ENCODE results near the gene GPATCH2L.

GPATCH2L gene

DNA sequence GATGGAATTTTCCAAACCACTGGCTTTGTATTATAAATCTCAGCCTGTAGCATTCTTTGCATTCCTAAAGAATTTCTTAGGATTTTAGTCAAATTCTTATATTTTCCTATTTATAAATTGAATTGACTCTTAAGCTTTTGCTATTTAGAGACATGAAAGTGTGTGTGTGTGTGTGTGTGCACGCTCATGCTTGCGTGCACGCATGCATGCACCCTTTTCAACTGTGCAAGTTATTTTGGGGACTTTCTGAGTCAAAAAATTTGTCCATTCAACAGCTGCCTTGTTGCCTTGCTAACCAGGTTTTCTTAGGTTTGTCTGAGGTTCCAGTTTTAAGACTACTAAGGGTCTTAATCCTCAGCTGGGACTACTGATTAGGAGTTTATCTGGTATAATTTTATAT is 42.6 kb downstream of the GPATCH2L start:
- DNase-seq (ENCODE audit: low spot score) = no peak
- in situ Hi-C loops (cut with MboI; ENCODE audit: low pct_unique_long_range_greater_than_20kb, low sequenced_read_pairs, unreplicated experiment) = no loop called here
- TF ChIP-seq, protein P1, sequence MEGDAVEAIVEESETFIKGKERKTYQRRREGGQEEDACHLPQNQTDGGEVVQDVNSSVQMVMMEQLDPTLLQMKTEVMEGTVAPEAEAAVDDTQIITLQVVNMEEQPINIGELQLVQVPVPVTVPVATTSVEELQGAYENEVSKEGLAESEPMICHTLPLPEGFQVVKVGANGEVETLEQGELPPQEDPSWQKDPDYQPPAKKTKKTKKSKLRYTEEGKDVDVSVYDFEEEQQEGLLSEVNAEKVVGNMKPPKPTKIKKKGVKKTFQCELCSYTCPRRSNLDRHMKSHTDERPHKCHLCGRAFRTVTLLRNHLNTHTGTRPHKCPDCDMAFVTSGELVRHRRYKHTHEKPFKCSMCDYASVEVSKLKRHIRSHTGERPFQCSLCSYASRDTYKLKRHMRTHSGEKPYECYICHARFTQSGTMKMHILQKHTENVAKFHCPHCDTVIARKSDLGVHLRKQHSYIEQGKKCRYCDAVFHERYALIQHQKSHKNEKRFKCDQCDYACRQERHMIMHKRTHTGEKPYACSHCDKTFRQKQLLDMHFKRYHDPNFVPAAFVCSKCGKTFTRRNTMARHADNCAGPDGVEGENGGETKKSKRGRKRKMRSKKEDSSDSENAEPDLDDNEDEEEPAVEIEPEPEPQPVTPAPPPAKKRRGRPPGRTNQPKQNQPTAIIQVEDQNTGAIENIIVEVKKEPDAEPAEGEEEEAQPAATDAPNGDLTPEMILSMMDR (IDR thresholded peaks at IDR 0.05; ENCODE audit: extremely low read depth, insufficient read depth, missing control alignments) = no peak

GRCh38 chr14:76195003-76195402 is 43.3 kb downstream of the GPATCH2L start:
- no peak for DNase-seq (ENCODE audit: low spot score)
- in situ Hi-C loops (cut with MboI; ENCODE audit: low pct_unique_long_range_greater_than_20kb, low sequenced_read_pairs, unreplicated experiment) = no loop called here
- TF ChIP-seq, protein P1 (IDR thresholded peaks at IDR 0.05; ENCODE audit: extremely low read depth, insufficient read depth, missing control alignments) = no peak

DNA sequence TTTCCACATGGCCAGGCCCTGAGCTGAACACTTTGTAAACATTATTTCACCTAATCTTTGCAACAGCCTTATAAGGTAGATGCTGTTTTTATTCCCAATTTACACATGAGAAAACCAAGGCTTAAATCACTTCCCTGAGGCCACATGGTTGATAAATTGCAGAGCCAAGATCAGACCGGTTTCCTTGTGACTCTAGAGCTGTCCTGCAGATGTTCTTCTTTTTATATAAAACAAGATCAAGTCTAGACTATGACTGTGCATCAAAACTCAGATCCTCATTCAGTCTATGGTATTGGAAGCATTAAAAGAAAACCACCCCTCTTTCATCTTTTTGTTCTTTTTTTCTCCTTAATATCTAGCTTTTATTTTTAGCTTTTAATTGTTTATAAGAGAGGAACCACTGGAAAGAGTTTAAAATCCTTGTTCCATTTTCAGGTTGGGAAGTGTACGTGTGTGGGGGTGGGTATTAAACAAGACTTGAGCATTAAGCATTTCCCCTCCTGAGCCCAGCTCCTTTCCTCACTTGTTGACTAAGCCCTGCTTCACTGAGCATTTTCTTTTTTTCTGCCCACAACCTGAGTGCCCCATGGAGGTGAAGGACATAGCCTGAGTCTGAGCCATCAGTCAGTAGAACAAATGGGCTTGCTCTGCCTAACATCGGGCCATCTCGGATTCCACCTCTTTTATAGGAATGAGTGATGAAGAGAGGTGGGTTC is 45.4 kb downstream of the GPATCH2L start:
- no peak for DNase-seq (ENCODE audit: low spot score)
- in situ Hi-C loops (cut with MboI; ENCODE audit: low pct_unique_long_range_greater_than_20kb, low sequenced_read_pairs, unreplicated experiment) = no loop called here
- TF ChIP-seq, protein P1 (IDR thresholded peaks at IDR 0.05; ENCODE audit: extremely low read depth, insufficient read depth, missing control alignments) = no peak

DNA sequence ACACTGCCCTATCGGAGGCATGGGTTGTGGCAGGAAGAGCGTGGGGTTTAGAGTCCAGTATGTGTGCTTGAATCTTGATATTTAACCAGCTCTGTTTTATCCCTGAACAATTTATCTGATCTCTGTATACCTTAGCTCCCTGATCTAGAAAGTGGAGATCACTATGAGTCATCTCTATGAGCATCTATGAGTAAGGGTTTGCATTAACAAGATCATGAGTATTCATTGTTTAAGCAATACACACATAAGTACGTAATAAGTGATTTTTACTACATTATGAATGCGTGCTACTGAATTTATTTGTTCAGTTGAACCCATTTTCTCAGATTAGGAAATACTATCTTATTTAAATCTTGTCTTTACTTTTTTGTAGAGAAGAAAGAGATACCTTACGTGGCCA is 49.4 kb downstream of the GPATCH2L start:
- DNase-seq (ENCODE audit: low spot score) = no peak
- TF ChIP-seq, protein P1 (IDR thresholded peaks at IDR 0.05; ENCODE audit: extremely low read depth, insufficient read depth, missing control alignments) = no peak
- in situ Hi-C loops (cut with MboI; ENCODE audit: low pct_unique_long_range_greater_than_20kb, low sequenced_read_pairs, unreplicated experiment) = no loop called here

DNA sequence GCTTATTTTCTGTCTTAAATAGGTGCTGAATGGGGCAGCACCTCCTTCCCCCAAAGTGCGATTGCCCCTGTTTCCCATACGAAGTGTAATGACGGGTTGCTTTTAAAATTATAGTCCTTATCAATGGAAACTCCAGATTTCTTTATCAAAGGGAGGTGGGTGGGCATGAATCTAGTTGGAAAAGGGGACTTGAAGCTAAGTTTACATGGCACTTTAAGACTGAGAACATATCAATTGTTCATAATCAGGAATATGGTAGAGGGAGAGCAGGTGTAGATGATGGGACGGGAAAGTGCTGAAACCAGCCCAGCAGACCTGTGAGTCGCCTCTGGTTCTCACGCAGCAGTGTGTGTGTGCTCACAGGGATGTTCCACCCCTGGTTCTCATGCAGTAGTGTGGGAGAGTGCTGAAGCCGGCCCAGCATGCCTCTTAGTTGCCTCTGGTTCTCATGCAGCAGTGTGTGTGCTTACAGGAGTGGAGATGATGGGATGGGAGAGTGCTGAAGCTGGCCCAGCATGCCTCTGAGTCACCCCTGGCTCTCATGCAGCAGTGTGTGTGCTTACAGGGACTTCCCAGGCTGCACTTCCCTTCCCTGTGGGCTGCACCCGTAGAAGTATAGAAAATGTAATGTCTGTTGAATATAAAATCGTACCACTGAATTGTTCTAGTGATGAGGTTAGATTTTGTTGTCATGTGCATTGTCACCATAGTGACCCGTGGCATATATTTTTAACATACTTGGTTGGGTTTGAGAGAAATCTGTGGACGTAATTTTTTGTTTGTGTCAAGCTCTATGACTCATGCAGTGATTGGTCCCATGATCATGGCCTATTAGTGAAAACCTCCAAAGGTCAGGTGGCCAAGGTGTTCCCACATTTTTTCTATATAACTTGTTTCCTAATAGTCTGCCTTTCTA is 51.6 kb downstream of the GPATCH2L start:
- in situ Hi-C loops (cut with MboI; ENCODE audit: low pct_unique_long_range_greater_than_20kb, low sequenced_read_pairs, unreplicated experiment) = no loop called here
- TF ChIP-seq, protein P1 (IDR thresholded peaks at IDR 0.05; ENCODE audit: extremely low read depth, insufficient read depth, missing control alignments) = no peak
- DNase-seq (ENCODE audit: low spot score) = peak; percentile 42

GRCh38 chr14:76204461-76205230 is 52.9 kb downstream of the GPATCH2L start:
- DNase-seq (ENCODE audit: low spot score) = no peak
- in situ Hi-C loops (cut with MboI; ENCODE audit: low pct_unique_long_range_greater_than_20kb, low sequenced_read_pairs, unreplicated experiment) = no loop called here
- TF ChIP-seq, protein P1 (IDR thresholded peaks at IDR 0.05; ENCODE audit: extremely low read depth, insufficient read depth, missing control alignments) = no peak

Measured in GM13977 (cell line).